Liver (tissue), 9 donors: ENCODE data around the gene ARL4A. TPM values are rescaled to one million over a fixed set of nuclear protein-coding genes. Genes with fewer than 3 reads are reported as not detected.

ENCODE experiments used
- DNase-seq: peaks from one replicate; pipeline ENCODE4 v3.0.0-alpha.2; 2017; ENCODE audit warnings: low spot score
- H3K27ac ChIP-seq, 2 donors: one replicate each; pipeline ENCODE4 v1.7.0; 2013; ENCODE audit warnings: inconsistent platforms in 2 of 2, low read length in 2 of 2, control low read depth in 1 of 2, low read depth in 1 of 2, mild to moderate bottlenecking in 1 of 2
- H3K27me3 ChIP-seq, 4 donors: one replicate each; pipeline versions ENCODE4 v1.6.1 to v1.7.0; 2013; ENCODE audit warnings: low read length in 3 of 4, inconsistent platforms in 1 of 4, mild to moderate bottlenecking in 1 of 4, moderate library complexity in 1 of 4; ENCODE audit not compliant: control insufficient read depth in 4 of 4, insufficient read depth in 4 of 4
- H3K36me3 ChIP-seq, 4 donors: one replicate each; pipeline versions ENCODE4 v1.6.1 to v1.7.0; 2013; ENCODE audit warnings: low read length in 3 of 4, mild to moderate bottlenecking in 3 of 4, low read depth in 1 of 4, moderate library complexity in 1 of 4; ENCODE audit not compliant: control insufficient read depth in 4 of 4, insufficient read depth in 3 of 4
- H3K4me1 ChIP-seq, 4 donors: one replicate each; pipeline versions ENCODE4 v1.6.1 to v1.7.0; 2013; ENCODE audit warnings: low read length in 3 of 4, mild to moderate bottlenecking in 3 of 4, moderate library complexity in 1 of 4; ENCODE audit not compliant: control insufficient read depth in 4 of 4, insufficient read depth in 4 of 4
- H3K4me3 ChIP-seq, 3 donors: one replicate each; pipeline versions ENCODE4 v1.6.1 to v1.7.0; 2013; ENCODE audit warnings: low read length in 3 of 3, control low read depth in 1 of 3, low read depth in 1 of 3, mild to moderate bottlenecking in 1 of 3
- H3K9ac ChIP-seq, 2 donors: one replicate each; pipeline ENCODE4 v1.7.0; 2013; ENCODE audit warnings: low read length in 2 of 2, mild to moderate bottlenecking in 2 of 2, moderate library complexity in 2 of 2, control low read depth in 1 of 2, low read depth in 1 of 2
- H3K9me3 ChIP-seq, 4 donors: one replicate each; pipeline versions ENCODE4 v1.6.1 to v1.7.0; 2013; ENCODE audit warnings: low read length in 3 of 4; ENCODE audit not compliant: control insufficient read depth in 4 of 4
- ATF3 ChIP-seq: IDR thresholded peaks from 2 replicates; pipeline ENCODE4 v1.6.1; 2016; ENCODE audit warnings: antibody characterized with exemption
- CTCF ChIP-seq: fragments of 150-350 bp; IDR thresholded peaks from 2 replicates; pipeline ENCODE4 v1.5.1; 2017; ENCODE audit warnings: improper control_type of control experiment, low read depth, low read length; ENCODE audit not compliant: missing input control
- EGR1 ChIP-seq, 2 donors: IDR thresholded peaks; 2 replicates each; pipeline ENCODE4 v1.6.1; 2016 to 2018; ENCODE audit warnings: antibody characterized with exemption in 2 of 2, low read depth in 2 of 2
- FOXA1 ChIP-seq: IDR thresholded peaks from 2 replicates; pipeline ENCODE4 v1.6.1; 2016; ENCODE audit warnings: antibody characterized with exemption
- FOXA2 ChIP-seq: IDR thresholded peaks from 2 replicates; pipeline ENCODE4 v1.6.1; 2016; ENCODE audit warnings: antibody characterized with exemption
- GABPA ChIP-seq, 2 donors: IDR thresholded peaks in 1 of 2; conservative IDR thresholded peaks in 1 of 2; 2 replicates each; pipeline ENCODE4 v1.6.1; 2016; ENCODE audit warnings: antibody characterized with exemption in 2 of 2, mild to moderate bottlenecking in 1 of 2, moderate library complexity in 1 of 2
- HNF4A ChIP-seq, 2 donors: conservative IDR thresholded peaks; 2 replicates each; pipeline ENCODE4 v1.6.1; 2016; ENCODE audit warnings: antibody characterized with exemption in 2 of 2, mild to moderate bottlenecking in 2 of 2
- HNF4G ChIP-seq: IDR thresholded peaks from 2 replicates; pipeline ENCODE4 v1.6.1; 2016; ENCODE audit warnings: antibody characterized with exemption
- JUND ChIP-seq, 2 donors: IDR thresholded peaks; 2 replicates each; pipeline ENCODE4 v1.6.1; 2016; ENCODE audit warnings: antibody characterized with exemption in 2 of 2
- NR2F2 ChIP-seq: IDR thresholded peaks from 2 replicates; pipeline ENCODE4 v1.6.1; 2016; ENCODE audit warnings: antibody characterized with exemption
- RAD21 ChIP-seq, 2 donors: IDR thresholded peaks; 2 replicates each; pipeline ENCODE4 v1.6.1; 2016; ENCODE audit warnings: antibody characterized with exemption in 2 of 2, mild to moderate bottlenecking in 2 of 2
- REST ChIP-seq: IDR thresholded peaks from 2 replicates; pipeline ENCODE4 v1.6.1; 2016; ENCODE audit warnings: antibody characterized with exemption, mild to moderate bottlenecking
- TAF1 ChIP-seq: conservative IDR thresholded peaks from 2 replicates; pipeline ENCODE4 v1.6.1; 2016; ENCODE audit warnings: antibody characterized with exemption, mild to moderate bottlenecking
- YY1 ChIP-seq: IDR thresholded peaks from 2 replicates; pipeline ENCODE4 v1.6.1; 2016; ENCODE audit warnings: antibody characterized with exemption, mild to moderate bottlenecking
- ZBTB33 ChIP-seq: IDR thresholded peaks from 2 replicates; pipeline ENCODE4 v1.6.1; 2016; ENCODE audit warnings: antibody characterized with exemption
- WGBS: extraction: QIAGEN DNeasy Blood & Tissue Kit; methylation state at CpG from one replicate; pipeline ENCODE4 v1.1.7; 2013; 5-methylcytosine and 5-hydroxymethylcytosine counted together
- polyA plus RNA-seq, 2 donors: library from polyadenylated mRNA; stranded (reverse) in 1 of 2; unstranded in 1 of 2; fragments of 200-250 nt in 1 of 2; fragments of >200 nt in 1 of 2; fragmentation: Nextera tagmentation in 1 of 2; extraction: Ambion mirVana in 1 of 2; gene quantifications; one replicate each; pipeline versions ENCODE4 v1.2.1 to v1.2.3, GENCODE V29; 2013 to 2015
- total RNA-seq, 2 donors: library from RNA; depleted of rRNA; stranded (reverse); fragments of >200 nt; gene quantifications; one replicate each; pipeline ENCODE4 v1.2.3, GENCODE V29; 2014
- TF ChIP-seq, protein P1 (sequence below): IDR thresholded peaks from 2 replicates; pipeline ENCODE4 v1.6.1; 2016; ENCODE audit warnings: antibody characterized with exemption
- donor health status: healthy.
- donor health status: healthy.
- donor health status: healthy.
- donor health status: healthy.
- donor health status: healthy.

The ARL4A gene
- total and polyA plus RNA-seq, 4 donors: 7.5 to 77.3 (median 16.0) TPM

DNA sequence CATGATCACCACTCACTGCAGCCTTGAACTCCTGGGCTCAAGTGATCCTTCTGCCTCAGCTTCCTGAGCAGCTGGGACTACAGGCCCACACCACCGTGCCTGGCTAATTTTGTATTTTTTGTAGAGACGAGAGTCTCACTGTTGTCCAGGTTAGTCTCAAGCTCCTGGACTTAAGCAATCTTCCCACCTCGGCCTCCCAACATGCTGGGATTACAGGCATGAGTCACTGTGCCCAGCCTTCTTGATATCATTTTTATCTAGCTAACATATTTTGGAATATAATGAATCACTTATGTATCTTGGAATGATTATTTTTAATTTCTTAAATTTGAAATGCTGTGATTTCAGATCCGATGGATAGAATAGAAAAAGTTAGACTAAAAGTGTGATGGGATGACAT lies 18.4 kb downstream of the ARL4A start:
- H3K36me3 ChIP-seq: no peaks in the 10 kb centered on the region

More for the DNA sequence above, 18.4 kb downstream of the ARL4A start:
- DNase-seq: no peak
- no peak overlapping the region for H3K9ac ChIP-seq
- H3K4me3 ChIP-seq: no peak overlapping the region
- H3K4me1 ChIP-seq: no peaks in the 10 kb centered on the region
- H3K27ac ChIP-seq: no peak overlapping the region
- 95% methylated on average over 4 of the region's 4 CpGs for WGBS
- H3K27me3 ChIP-seq: no peaks in the 10 kb centered on the region
- H3K9me3 ChIP-seq: peaks cover 0 to 6% (median under 1%) of the 10 kb centered on the region in 4 donors
- TF ChIP-seq YY1: no peak
- no peak for TF ChIP-seq CTCF
- no peak for TF ChIP-seq NR2F2
- no peak for TF ChIP-seq TAF1
- TF ChIP-seq HNF4G: no peak
- TF ChIP-seq ATF3: no peak
- TF ChIP-seq FOXA2: no peak
- TF ChIP-seq EGR1 (IDR thresholded peaks at IDR 0.05; ENCODE audit: low read depth in 2 of 2): no peak
- TF ChIP-seq HNF4A (conservative IDR thresholded peaks at IDR 0.05): no peak
- no peak for TF ChIP-seq REST
- TF ChIP-seq FOXA1: no peak
- TF ChIP-seq JUND (IDR thresholded peaks at IDR 0.05): no peak
- TF ChIP-seq RAD21 (IDR thresholded peaks at IDR 0.05): no peak
- TF ChIP-seq GABPA (IDR thresholded peaks at IDR 0.05 in 1 of 2, conservative IDR thresholded peaks at IDR 0.05 in 1 of 2): no peak
- no peak for TF ChIP-seq ZBTB33
- TF ChIP-seq, protein P1, sequence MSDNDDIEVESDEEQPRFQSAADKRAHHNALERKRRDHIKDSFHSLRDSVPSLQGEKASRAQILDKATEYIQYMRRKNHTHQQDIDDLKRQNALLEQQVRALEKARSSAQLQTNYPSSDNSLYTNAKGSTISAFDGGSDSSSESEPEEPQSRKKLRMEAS: no peak
